Neural progenitor cell (in vitro differentiated cells): ENCODE measurements around the gene SELENOO.

ENCODE experiments used
- EZH2 ChIP-seq: fragments of 200-600 bp; sonication (generic); IDR thresholded peaks from 2 replicates; pipeline ENCODE4 v1.6.1; 2017; ENCODE audit warnings: antibody characterized with exemption, mild to moderate bottlenecking, moderate library complexity
- TF ChIP-seq, protein P1 (sequence below): fragments of 200-600 bp; sonication (generic); IDR thresholded peaks from 2 replicates; pipeline ENCODE4 v1.5.1; 2017; ENCODE audit warnings: antibody characterized with exemption, mild to moderate bottlenecking

DNA sequence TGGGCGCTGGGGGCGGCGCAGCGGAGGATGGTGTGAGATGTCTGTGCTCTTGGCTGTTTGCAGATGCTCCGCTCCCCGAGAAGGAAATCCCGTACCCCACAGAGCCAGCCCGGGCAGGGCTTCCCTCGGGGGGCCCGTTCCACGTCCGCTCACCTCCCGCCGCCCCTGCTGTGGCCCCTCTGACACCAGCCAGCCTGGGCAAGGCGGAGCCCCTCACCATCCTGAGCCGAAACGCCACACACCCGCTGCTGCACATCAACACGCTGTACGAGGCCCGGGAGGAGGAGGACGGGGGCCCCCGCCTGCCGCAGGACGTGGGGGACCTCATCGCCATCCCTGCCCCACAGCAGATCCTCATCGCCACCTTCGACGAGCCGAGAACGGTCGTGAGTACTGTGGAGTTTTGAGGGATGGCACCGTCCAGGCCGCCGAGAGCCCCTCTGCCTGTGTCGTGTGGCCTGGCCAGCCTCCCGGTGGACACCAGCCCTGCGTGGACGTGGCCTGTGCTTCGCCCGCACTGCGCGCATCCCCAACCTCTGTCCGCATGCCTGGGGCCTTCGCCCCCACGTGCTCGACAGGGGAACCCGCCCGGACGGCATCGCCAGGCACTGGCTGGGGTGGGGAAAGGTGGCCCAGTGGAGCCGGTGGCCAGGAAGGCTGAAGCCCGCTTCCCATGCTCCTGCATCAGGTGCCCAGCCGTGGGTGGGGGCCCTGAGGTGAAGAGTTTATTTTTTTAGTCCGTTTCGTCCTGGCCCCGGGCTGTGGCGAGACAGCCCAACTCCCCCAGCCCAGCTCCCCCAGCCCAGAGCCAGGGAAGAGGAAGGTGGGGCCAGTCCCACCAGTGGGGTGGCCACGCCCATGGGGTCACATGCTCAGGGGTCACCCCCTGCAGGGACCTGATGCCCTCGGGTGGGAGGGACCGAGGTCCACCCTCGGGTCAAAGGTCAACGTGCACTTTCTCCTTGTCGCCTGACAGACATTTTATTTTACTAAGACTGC is 21.6 kb upstream of the SELENOO start:
- TF ChIP-seq, protein P1, sequence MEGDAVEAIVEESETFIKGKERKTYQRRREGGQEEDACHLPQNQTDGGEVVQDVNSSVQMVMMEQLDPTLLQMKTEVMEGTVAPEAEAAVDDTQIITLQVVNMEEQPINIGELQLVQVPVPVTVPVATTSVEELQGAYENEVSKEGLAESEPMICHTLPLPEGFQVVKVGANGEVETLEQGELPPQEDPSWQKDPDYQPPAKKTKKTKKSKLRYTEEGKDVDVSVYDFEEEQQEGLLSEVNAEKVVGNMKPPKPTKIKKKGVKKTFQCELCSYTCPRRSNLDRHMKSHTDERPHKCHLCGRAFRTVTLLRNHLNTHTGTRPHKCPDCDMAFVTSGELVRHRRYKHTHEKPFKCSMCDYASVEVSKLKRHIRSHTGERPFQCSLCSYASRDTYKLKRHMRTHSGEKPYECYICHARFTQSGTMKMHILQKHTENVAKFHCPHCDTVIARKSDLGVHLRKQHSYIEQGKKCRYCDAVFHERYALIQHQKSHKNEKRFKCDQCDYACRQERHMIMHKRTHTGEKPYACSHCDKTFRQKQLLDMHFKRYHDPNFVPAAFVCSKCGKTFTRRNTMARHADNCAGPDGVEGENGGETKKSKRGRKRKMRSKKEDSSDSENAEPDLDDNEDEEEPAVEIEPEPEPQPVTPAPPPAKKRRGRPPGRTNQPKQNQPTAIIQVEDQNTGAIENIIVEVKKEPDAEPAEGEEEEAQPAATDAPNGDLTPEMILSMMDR: no peak
- no peak for TF ChIP-seq EZH2
